SH-SY5Y (cell line): Measurements from ENCODE around the gene SPOCK2.

Experiments
- GATA2 ChIP-seq: IDR thresholded peaks from 2 replicates; pipeline ENCODE4 v1.6.1; 2011; ENCODE audit warnings: mild to moderate bottlenecking, low read depth, low read length
- GATA3 ChIP-seq: IDR thresholded peaks from 2 replicates; pipeline ENCODE4 v1.6.1; 2011; ENCODE audit warnings: low read depth, mild to moderate bottlenecking, low read length, moderate library complexity

The SPOCK2 gene

GRCh38 chr10:72098836-72099599 lies 10.7 kb upstream of the SPOCK2 start:
- TF ChIP-seq GATA3 (no peak), GATA2 (no peak)

GRCh38 chr10:72098301-72098835 lies 10.0 kb upstream of the SPOCK2 start:
- TF ChIP-seq GATA3 (no peak), GATA2 (no peak)

GRCh38 chr10:72097448-72098300 lies 9.3 kb upstream of the SPOCK2 start:
- TF ChIP-seq GATA2 (no peak), GATA3 (no peak)

- no peak for TF ChIP-seq GATA2
Observed at GRCh38 chr10:72096115-72097000, 8.0 kb upstream of the SPOCK2 start.

- no peak for TF ChIP-seq GATA3
- TF ChIP-seq GATA2: no peak
Observed at GRCh38 chr10:72095195-72095594, 6.8 kb upstream of the SPOCK2 start.

- TF ChIP-seq GATA3: no peak
- no peak for TF ChIP-seq GATA2
Observed at GRCh38 chr10:72094574-72094973, 6.2 kb upstream of the SPOCK2 start.

- no peak for TF ChIP-seq GATA2
- TF ChIP-seq GATA3: no peak
Observed at GRCh38 chr10:72093450-72093849, 5.1 kb upstream of the SPOCK2 start.

GRCh38 chr10:72092987-72093386 lies 4.6 kb upstream of the SPOCK2 start:
- TF ChIP-seq GATA2 (no peak), GATA3 (no peak)

- TF ChIP-seq GATA3: no peak
- no peak for TF ChIP-seq GATA2
Observed at GRCh38 chr10:72092171-72092924, 4.0 kb upstream of the SPOCK2 start.

GRCh38 chr10:72090326-72090725 lies 2.0 kb upstream of the SPOCK2 start:
- TF ChIP-seq GATA2 (no peak), GATA3 (no peak)

- TF ChIP-seq GATA2 (no peak), GATA3 (no peak)
Observed at GRCh38 chr10:72089618-72090017, 1.3 kb upstream of the SPOCK2 start.

- no peak for TF ChIP-seq GATA3
- no peak for TF ChIP-seq GATA2
Observed at GRCh38 chr10:72088889-72089575, 681 bp upstream of the SPOCK2 start.
